ENCODE measurements around the gene C11orf71. TPM values are rescaled to one million over a fixed set of nuclear protein-coding genes. Genes with fewer than 3 reads are reported as not detected.

The C11orf71 gene
- total and polyA plus RNA-seq, 9 donors: 6.5 to 15.3 (median 9.5) TPM

GRCh38 chr11:114368918-114369680 is 31.2 kb downstream of the C11orf71 start:
- Histone ChIP-seq H3K36me3 (no peaks in the 10 kb centered on the region), H3K27me3 (no peaks in the 10 kb centered on the region), H3K27ac (no peak overlapping the region), H3K4me3 (no peak overlapping the region), H3K4me1 (ENCODE audit: insufficient read depth) (no peaks in the 10 kb centered on the region), H3K9me3 (no peaks in the 10 kb centered on the region)
- 70 to 78% (median 75%) methylated on average over 5 of the region's 5 CpGs for WGBS, 3 donors
- intact Hi-C loops (cut with DNase I): no loop called here
- no peak for DNase-seq
- TF ChIP-seq EP300 (IDR thresholded peaks at IDR 0.05): no peak
- TF ChIP-seq, protein P1, sequence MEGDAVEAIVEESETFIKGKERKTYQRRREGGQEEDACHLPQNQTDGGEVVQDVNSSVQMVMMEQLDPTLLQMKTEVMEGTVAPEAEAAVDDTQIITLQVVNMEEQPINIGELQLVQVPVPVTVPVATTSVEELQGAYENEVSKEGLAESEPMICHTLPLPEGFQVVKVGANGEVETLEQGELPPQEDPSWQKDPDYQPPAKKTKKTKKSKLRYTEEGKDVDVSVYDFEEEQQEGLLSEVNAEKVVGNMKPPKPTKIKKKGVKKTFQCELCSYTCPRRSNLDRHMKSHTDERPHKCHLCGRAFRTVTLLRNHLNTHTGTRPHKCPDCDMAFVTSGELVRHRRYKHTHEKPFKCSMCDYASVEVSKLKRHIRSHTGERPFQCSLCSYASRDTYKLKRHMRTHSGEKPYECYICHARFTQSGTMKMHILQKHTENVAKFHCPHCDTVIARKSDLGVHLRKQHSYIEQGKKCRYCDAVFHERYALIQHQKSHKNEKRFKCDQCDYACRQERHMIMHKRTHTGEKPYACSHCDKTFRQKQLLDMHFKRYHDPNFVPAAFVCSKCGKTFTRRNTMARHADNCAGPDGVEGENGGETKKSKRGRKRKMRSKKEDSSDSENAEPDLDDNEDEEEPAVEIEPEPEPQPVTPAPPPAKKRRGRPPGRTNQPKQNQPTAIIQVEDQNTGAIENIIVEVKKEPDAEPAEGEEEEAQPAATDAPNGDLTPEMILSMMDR (IDR thresholded peaks at IDR 0.05): no peak
- no peak for TF ChIP-seq POLR2A (IDR thresholded peaks at IDR 0.05)

GRCh38 chr11:114367244-114367957 is 32.9 kb downstream of the C11orf71 start:
- no peaks in the 10 kb centered on the region for H3K9me3 ChIP-seq
- H3K4me3 ChIP-seq: no peak overlapping the region
- no peak for DNase-seq
- no peaks in the 10 kb centered on the region for H3K27me3 ChIP-seq
- no peaks in the 10 kb centered on the region for H3K4me1 ChIP-seq (ENCODE audit: insufficient read depth)
- H3K36me3 ChIP-seq: no peaks in the 10 kb centered on the region
- TF ChIP-seq POLR2A (IDR thresholded peaks at IDR 0.05): no peak
- TF ChIP-seq, protein P1 (IDR thresholded peaks at IDR 0.05): no peak
- TF ChIP-seq EP300 (IDR thresholded peaks at IDR 0.05): no peak
- 73 to 80% (median 77%) methylated on average over 9 of the region's 9 CpGs for WGBS, 3 donors
- no peak overlapping the region for H3K27ac ChIP-seq
- intact Hi-C loops (cut with DNase I): no loop called here

DNA sequence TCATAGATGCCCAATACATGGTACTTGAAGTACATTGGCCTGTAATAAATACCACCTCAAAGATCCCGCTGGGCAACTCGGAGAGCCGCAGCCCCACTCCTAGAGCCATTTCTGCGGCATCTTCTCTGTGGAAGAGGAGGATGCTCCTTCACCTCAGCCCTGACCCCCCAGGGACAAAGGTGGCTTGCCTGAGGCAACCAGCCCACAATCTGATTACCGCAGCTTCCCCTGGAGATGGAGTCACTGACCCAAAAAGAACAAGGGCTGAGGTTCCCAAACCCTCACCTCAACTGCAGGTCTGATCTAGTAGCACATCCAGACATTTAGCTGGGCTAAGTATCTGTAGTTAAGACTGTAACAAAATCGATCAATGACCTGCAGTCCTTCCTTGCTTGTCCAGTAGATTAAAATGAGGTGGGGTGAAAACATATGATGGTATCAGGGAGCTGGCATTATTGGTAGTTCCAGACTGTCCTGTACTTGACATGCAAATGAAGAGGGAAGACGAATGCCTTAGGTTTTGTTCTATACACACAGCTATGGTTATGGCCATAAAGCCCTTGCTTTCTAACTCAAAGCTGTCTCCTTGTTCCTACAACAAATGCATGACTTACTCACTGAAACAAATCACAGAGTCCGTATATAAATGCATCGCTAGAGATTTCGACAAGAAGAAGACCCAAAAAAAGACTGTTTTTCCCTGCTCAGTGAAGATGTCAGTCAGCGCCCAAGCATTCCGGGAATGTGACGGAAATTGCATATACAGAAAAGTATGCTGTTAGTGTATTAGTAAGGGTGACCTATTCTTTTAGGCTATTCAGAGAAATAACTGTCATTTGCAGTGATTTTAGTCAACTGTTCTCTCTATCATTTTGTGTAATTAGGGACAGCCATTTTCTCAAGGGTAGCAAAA is 33.7 kb downstream of the C11orf71 start:
- no peaks in the 10 kb centered on the region for H3K9me3 ChIP-seq
- 63 to 82% (median 76%) methylated on average over 13 of the region's 13 CpGs for WGBS, 3 donors
- TF ChIP-seq POLR2A (IDR thresholded peaks at IDR 0.05): no peak
- TF ChIP-seq, protein P1 (IDR thresholded peaks at IDR 0.05): no peak
- intact Hi-C loops (cut with DNase I): no loop called here
- H3K27ac ChIP-seq: no peak overlapping the region
- no peaks in the 10 kb centered on the region for H3K27me3 ChIP-seq
- no peak for DNase-seq
- H3K36me3 ChIP-seq: no peaks in the 10 kb centered on the region
- no peak overlapping the region for H3K4me3 ChIP-seq
- no peaks in the 10 kb centered on the region for H3K4me1 ChIP-seq (ENCODE audit: insufficient read depth)

GRCh38 chr11:114362958-114363357 is 37.4 kb downstream of the C11orf71 start:
- Histone ChIP-seq H3K4me3 (no peak overlapping the region), H3K4me1 (ENCODE audit: insufficient read depth) (no peaks in the 10 kb centered on the region), H3K9me3 (no peaks in the 10 kb centered on the region), H3K27ac (no peak overlapping the region), H3K27me3 (no peaks in the 10 kb centered on the region), H3K36me3 (no peaks in the 10 kb centered on the region)
- TF ChIP-seq EP300 (IDR thresholded peaks at IDR 0.05) (no peak), POLR2A (IDR thresholded peaks at IDR 0.05) (no peak)
- TF ChIP-seq, protein P1 (IDR thresholded peaks at IDR 0.05): no peak
- 56 to 60% (median 56%) methylated on average over 3 of the region's 3 CpGs for WGBS, 3 donors
- no peak for DNase-seq
- intact Hi-C loops (cut with DNase I): no loop called here

Measured in ovary (tissue), 9 donors.